ENCODE results near the gene PSME3.

Gene PSME3

GRCh38 chr17:42832934-42833766 is at the start of gene PSME3:
TSS of gene PSME3 (plus strand) at chr17:42833397. CDS start at chr17:42833632, 235 bp downstream.
- DNase-seq (ENCODE audit: low spot score), result peak; percentile 88

- no peak for DNase-seq (ENCODE audit: low spot score)
Observed at GRCh38 chr17:42783791-42784138, 49.4 kb upstream of the PSME3 start.

- DNase-seq (ENCODE audit: low spot score), result peak; percentile 52
Observed at GRCh38 chr17:42784409-42784808, 48.8 kb upstream of the PSME3 start.

GRCh38 chr17:42784811-42785592 is 48.2 kb upstream of the PSME3 start:
- DNase-seq (ENCODE audit: low spot score), result no peak

GRCh38 chr17:42787266-42787665 is 45.9 kb upstream of the PSME3 start:
- no peak for DNase-seq (ENCODE audit: low spot score)

- DNase-seq (ENCODE audit: low spot score), result no peak
Observed at GRCh38 chr17:42791948-42792347, 41.2 kb upstream of the PSME3 start.

- no peak for DNase-seq (ENCODE audit: low spot score)
Observed at GRCh38 chr17:42792545-42792944, 40.7 kb upstream of the PSME3 start.

GRCh38 chr17:42795061-42795460 is 38.1 kb upstream of the PSME3 start:
- DNase-seq (ENCODE audit: low spot score), result no peak

- no peak for DNase-seq (ENCODE audit: low spot score)
Observed at GRCh38 chr17:42795465-42795864, 37.7 kb upstream of the PSME3 start.

GRCh38 chr17:42796066-42796758 is 37.0 kb upstream of the PSME3 start:
- no peak for DNase-seq (ENCODE audit: low spot score)

GRCh38 chr17:42797067-42798007 is 35.9 kb upstream of the PSME3 start:
- no peak for DNase-seq (ENCODE audit: low spot score)

- no peak for DNase-seq (ENCODE audit: low spot score)
Observed at GRCh38 chr17:42798011-42798382, 35.2 kb upstream of the PSME3 start.

- peak; percentile 87 for DNase-seq (ENCODE audit: low spot score)
Observed at GRCh38 chr17:42798383-42799380, 34.5 kb upstream of the PSME3 start, which contains the start of the genes CNTD1 and COA3. TSS of gene CNTD1 (plus strand) at chr17:42798861. CDS start at chr17:42799068, 207 bp downstream. TSS of gene COA3 (minus strand) at chr17:42798704. CDS start at chr17:42798681, 23 bp downstream.

GRCh38 chr17:42803074-42803883 is 29.9 kb upstream of the PSME3 start:
- no peak for DNase-seq (ENCODE audit: low spot score)

GRCh38 chr17:42804918-42805367 is 28.3 kb upstream of the PSME3 start:
- DNase-seq (ENCODE audit: low spot score), result no peak

GRCh38 chr17:42806249-42806648 is 26.9 kb upstream of the PSME3 start:
- DNase-seq (ENCODE audit: low spot score), result no peak

GRCh38 chr17:42809250-42809649 is 23.9 kb upstream of the PSME3 start:
- DNase-seq (ENCODE audit: low spot score), result no peak

GRCh38 chr17:42814633-42815399 is 18.4 kb upstream of the PSME3 start:
- DNase-seq (ENCODE audit: low spot score), result peak; percentile 90
